Ovary (tissue), 3 donors: ENCODE measurements around the gene ENTPD1.

Source experiments
- POLR2A ChIP-seq: fragments of 450-650 bp; IDR thresholded peaks from one replicate; pipeline ENCODE4 v1.6.1; 2017; ENCODE audit warnings: antibody characterized with exemption, mild to moderate bottlenecking, moderate library complexity
- TF ChIP-seq, protein P1 (sequence below), 3 donors: fragments of 450-650 bp in 2 of 3; fragments of 200-600 bp in 1 of 3; IDR thresholded peaks; one replicate each; pipeline versions ENCODE4 v1.5.1 to v1.8.0; 2016 to 2022; ENCODE audit warnings: antibody characterized with exemption in 3 of 3, mild to moderate bottlenecking in 1 of 3
- donor health status: DM: no; HTN: no; CAD: no.

DNA sequence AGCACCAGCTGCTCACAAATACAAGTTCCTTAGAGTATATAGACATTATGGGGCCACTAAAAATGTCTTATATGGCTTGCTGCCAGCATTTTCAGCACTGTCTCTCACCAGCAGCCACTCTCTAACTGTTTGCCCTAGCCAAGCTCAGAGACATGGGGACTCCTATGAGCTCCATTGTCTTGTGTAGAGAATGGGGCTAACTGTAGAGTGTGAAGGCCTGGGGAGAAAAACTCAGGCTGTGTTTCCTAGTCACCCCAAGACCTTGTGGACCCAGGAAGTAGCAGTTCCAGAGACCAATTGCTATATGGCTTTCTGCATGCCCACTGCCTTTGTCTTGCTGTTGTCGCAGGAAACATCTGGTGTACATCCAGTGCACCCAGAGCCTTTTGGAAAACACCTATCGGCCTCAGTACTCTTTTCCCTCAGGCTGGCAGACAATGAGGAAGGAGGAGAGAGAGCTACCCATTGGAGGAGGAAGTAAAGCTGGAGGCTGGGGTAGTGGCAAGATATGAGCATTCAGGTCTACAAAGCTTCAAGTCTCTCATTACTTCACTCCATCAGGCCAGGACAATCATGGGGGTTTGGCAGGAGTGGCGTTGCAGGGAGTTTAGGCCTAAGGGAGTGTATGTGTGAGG lies 28.4 kb downstream of the ENTPD1 start:
- TF ChIP-seq POLR2A = no peak
- TF ChIP-seq, protein P1, sequence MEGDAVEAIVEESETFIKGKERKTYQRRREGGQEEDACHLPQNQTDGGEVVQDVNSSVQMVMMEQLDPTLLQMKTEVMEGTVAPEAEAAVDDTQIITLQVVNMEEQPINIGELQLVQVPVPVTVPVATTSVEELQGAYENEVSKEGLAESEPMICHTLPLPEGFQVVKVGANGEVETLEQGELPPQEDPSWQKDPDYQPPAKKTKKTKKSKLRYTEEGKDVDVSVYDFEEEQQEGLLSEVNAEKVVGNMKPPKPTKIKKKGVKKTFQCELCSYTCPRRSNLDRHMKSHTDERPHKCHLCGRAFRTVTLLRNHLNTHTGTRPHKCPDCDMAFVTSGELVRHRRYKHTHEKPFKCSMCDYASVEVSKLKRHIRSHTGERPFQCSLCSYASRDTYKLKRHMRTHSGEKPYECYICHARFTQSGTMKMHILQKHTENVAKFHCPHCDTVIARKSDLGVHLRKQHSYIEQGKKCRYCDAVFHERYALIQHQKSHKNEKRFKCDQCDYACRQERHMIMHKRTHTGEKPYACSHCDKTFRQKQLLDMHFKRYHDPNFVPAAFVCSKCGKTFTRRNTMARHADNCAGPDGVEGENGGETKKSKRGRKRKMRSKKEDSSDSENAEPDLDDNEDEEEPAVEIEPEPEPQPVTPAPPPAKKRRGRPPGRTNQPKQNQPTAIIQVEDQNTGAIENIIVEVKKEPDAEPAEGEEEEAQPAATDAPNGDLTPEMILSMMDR (IDR thresholded peaks at IDR 0.05) = no peak
